HG03175 (cell line): ENCODE data around the gene GAL3ST3.

Experiments used
- ATAC-seq: cut with Tn5 transposase; IDR thresholded peaks from one replicate; pipeline ENCODE4 v1.9.1; 2021; ENCODE audit warnings: mild to moderate bottlenecking, moderate library complexity; ENCODE audit not compliant: unreplicated experiment

The GAL3ST3 gene

GRCh38 chr11:66069715-66070603 lies 21.0 kb upstream of the GAL3ST3 start, which contains the start of gene PACS1:
PACS1 (plus strand) TSS chr11:66070272; CDS start chr11:66070487, 215 bp downstream.
- ATAC-seq, result peak; percentile 57

- peak; percentile 23 for ATAC-seq
Measured at GRCh38 chr11:66068923-66069714, 20.2 kb upstream of the GAL3ST3 start.

GRCh38 chr11:66068154-66068821 lies 19.3 kb upstream of the GAL3ST3 start:
- no peak for ATAC-seq

GRCh38 chr11:66067640-66068039 lies 18.7 kb upstream of the GAL3ST3 start:
- ATAC-seq, result no peak

- no peak for ATAC-seq
Measured at GRCh38 chr11:66066751-66067150, 17.8 kb upstream of the GAL3ST3 start.

GRCh38 chr11:66064571-66064970 lies 15.6 kb upstream of the GAL3ST3 start:
- no peak for ATAC-seq

- no peak for ATAC-seq
Measured at GRCh38 chr11:66063900-66064299, 14.9 kb upstream of the GAL3ST3 start.

GRCh38 chr11:66062408-66062807 lies 13.4 kb upstream of the GAL3ST3 start:
- ATAC-seq, result no peak

- ATAC-seq, result no peak
Measured at GRCh38 chr11:66061268-66061667, 12.3 kb upstream of the GAL3ST3 start.

GRCh38 chr11:66059966-66060680 lies 11.2 kb upstream of the GAL3ST3 start:
- ATAC-seq, result no peak

GRCh38 chr11:66056501-66056900 lies 7.5 kb upstream of the GAL3ST3 start:
- ATAC-seq, result no peak

- ATAC-seq, result no peak
Measured at GRCh38 chr11:66055021-66055420, 6.1 kb upstream of the GAL3ST3 start.

GRCh38 chr11:66052664-66052982 lies 3.7 kb upstream of the GAL3ST3 start:
- no peak for ATAC-seq

GRCh38 chr11:66051766-66052663 lies 3.1 kb upstream of the GAL3ST3 start, which contains the start of gene SF3B2:
SF3B2 (plus strand) TSS chr11:66052364; CDS start chr11:66052385, 21 bp downstream.
- peak; percentile 97 for ATAC-seq

GRCh38 chr11:66051371-66051765 lies 2.4 kb upstream of the GAL3ST3 start:
- ATAC-seq, result no peak

- ATAC-seq, result no peak
Measured at GRCh38 chr11:66050581-66051231, 1.7 kb upstream of the GAL3ST3 start.

- ATAC-seq, result no peak
Measured at GRCh38 chr11:66047541-66048365, 1.2 kb downstream of the GAL3ST3 start.

- ATAC-seq, result no peak
Measured at GRCh38 chr11:66046901-66047300, 2.1 kb downstream of the GAL3ST3 start.
